Keratinocyte (primary cell): ENCODE data around the gene PLB1. TPM values are rescaled to one million over a fixed set of nuclear protein-coding genes. Genes with fewer than 3 reads are reported as not detected.

Experiments
- DNase-seq: peaks from one replicate; pipeline ENCODE4 v3.0.0-alpha.2; 2011; ENCODE audit warnings: low read depth, missing footprints, low spot score
- FAIRE-seq: peaks from 2 replicates; lab custom pipeline; 2011; peaks lifted over from hg19 to GRCh38; lab: Jason Lieb, UNC
- H2AFZ ChIP-seq: 2 replicates; pipeline ENCODE4 v1.6.0; 2012; ENCODE audit warnings: low read length, control low read depth, inconsistent platforms; ENCODE audit not compliant: control insufficient read depth
- H3K27ac ChIP-seq: 2 replicates; pipeline ENCODE4 v1.5.1; 2011; ENCODE audit warnings: low read length; ENCODE audit not compliant: control insufficient read depth, insufficient read depth
- H3K27me3 ChIP-seq: 3 replicates; pipeline ENCODE4 v1.6.0; 2011; ENCODE audit warnings: low read length; ENCODE audit not compliant: control insufficient read depth, insufficient read depth; ENCODE audit errors: extremely low read depth
- H3K36me3 ChIP-seq, 2 experiments: 2 replicates in 1 of 2; 3 replicates in 1 of 2; pipeline ENCODE4 v1.5.1; 2011; ENCODE audit warnings: low read length in 2 of 2, mild to moderate bottlenecking in 1 of 2; ENCODE audit not compliant: control insufficient read depth in 2 of 2, insufficient read depth in 2 of 2; ENCODE audit errors: extremely low read depth in 1 of 2
- H3K4me1 ChIP-seq: 3 replicates; pipeline ENCODE4 v1.5.1; 2011; ENCODE audit warnings: low read length; ENCODE audit not compliant: control insufficient read depth, insufficient read depth; ENCODE audit errors: extremely low read depth
- H3K4me2 ChIP-seq: 3 replicates; pipeline ENCODE4 v1.6.0; 2011; ENCODE audit warnings: low read depth, low read length; ENCODE audit not compliant: control insufficient read depth, insufficient read depth; ENCODE audit errors: extremely low read depth
- H3K4me3 ChIP-seq, 3 experiments: fragments of 200-600 bp in 1 of 3; sonication (generic) in 1 of 3; 2 replicates in 2 of 3; 3 replicates in 1 of 3; pipeline ENCODE4 v1.5.1; 2011 to 2016; ENCODE audit warnings: low read length in 3 of 3, mild to moderate bottlenecking in 3 of 3, control low read depth in 2 of 3, inconsistent platforms in 1 of 3, low read depth in 1 of 3, mixed read lengths in 1 of 3, mixed run types in 1 of 3, moderate library complexity in 1 of 3; ENCODE audit not compliant: control insufficient read depth in 2 of 3, insufficient read depth in 2 of 3; ENCODE audit errors: extremely low read depth in 1 of 3
- H3K79me2 ChIP-seq: 2 replicates; pipeline ENCODE4 v1.6.0; 2012; ENCODE audit warnings: low read length; ENCODE audit not compliant: control insufficient read depth, insufficient read depth
- H3K9ac ChIP-seq: 3 replicates; pipeline ENCODE4 v1.6.0; 2011; ENCODE audit warnings: low read length; ENCODE audit not compliant: control insufficient read depth, insufficient read depth; ENCODE audit errors: extremely low read depth
- H3K9me1 ChIP-seq: 3 replicates; pipeline ENCODE4 v1.6.0; 2011; ENCODE audit warnings: low read length; ENCODE audit not compliant: control insufficient read depth, insufficient read depth; ENCODE audit errors: extremely low read depth
- H3K9me3 ChIP-seq: 2 replicates; pipeline ENCODE4 v1.5.1; 2012; ENCODE audit warnings: low read depth, low read length; ENCODE audit not compliant: control insufficient read depth
- H4K20me1 ChIP-seq: 3 replicates; pipeline ENCODE4 v1.6.0; 2011; ENCODE audit warnings: low read length; ENCODE audit not compliant: control insufficient read depth, insufficient read depth; ENCODE audit errors: extremely low read depth
- CTCF ChIP-seq, 3 experiments: IDR thresholded peaks in 1 of 3; conservative IDR thresholded peaks in 1 of 3; optimal IDR thresholded peaks in 1 of 3; 2 replicates in 2 of 3; 3 replicates in 1 of 3; pipeline versions ENCODE3 to v1.5.1; 2011; ENCODE audit warnings: low read length in 3 of 3, mild to moderate bottlenecking in 3 of 3, moderate library complexity in 2 of 3, control low read depth in 1 of 3, inconsistent platforms in 1 of 3; ENCODE audit not compliant: insufficient read depth in 2 of 3; ENCODE audit errors: extremely low read depth in 1 of 3
- EZH2 ChIP-seq: IDR thresholded peaks from one replicate; pipeline ENCODE4 v1.6.1; 2012; ENCODE audit warnings: inconsistent platforms, mild to moderate bottlenecking, low read length, moderate library complexity
- dilution Hi-C: fragments of 300-500 bp; cut with MboI; formaldehyde crosslinking; loops from one replicate; pipeline ENCODE4 v1.7.0; 2020; ENCODE audit warnings: low sequenced_read_pairs; ENCODE audit not compliant: extremely low pct_ligation_motif_present
- polyA plus RNA-seq, 5 experiments: library from polyadenylated mRNA; depleted of rRNA in 3 of 5; stranded (reverse) in 3 of 5; stranded (forward) in 1 of 5; unstranded in 1 of 5; fragments of >200 nt; gene quantifications; 1 replicate in 1 of 5; 2 replicates in 3 of 5; 3 replicates in 1 of 5; pipeline versions ENCODE4 v1.2.1 to v1.2.3, GENCODE V29; 2011 to 2012; ENCODE audit warnings: missing spikeins in 2 of 5, low read depth in 1 of 5, low replicate concordance in 1 of 5

PLB1 gene
- polyA plus RNA-seq, 1 donor (not counting 4 experiments of a cell fraction or from before 2014, with no cell fraction given): 6.7 TPM

- dilution Hi-C loops: no loop called here
- Histone ChIP-seq H3K27ac (no peak overlapping the region), H3K4me2 (no peak overlapping the region), H3K9me3 (no peaks in the 10 kb centered on the region), H4K20me1 (no peaks in the 10 kb centered on the region), H3K9ac (no peak overlapping the region), H3K4me3 (no peak overlapping the region), H3K36me3 (no peaks in the 10 kb centered on the region), H3K79me2 (no peaks in the 10 kb centered on the region), H3K4me1 (peaks cover 37% of the 10 kb centered on the region), H2AFZ (no peak overlapping the region), H3K9me1 (no peaks in the 10 kb centered on the region), H3K27me3 (no peaks in the 10 kb centered on the region)
- TF ChIP-seq CTCF (optimal IDR thresholded peaks at IDR 0.05 in 1 of 3, IDR thresholded peaks at IDR 0.05 in 1 of 3, conservative IDR thresholded peaks at IDR 0.05 in 1 of 3; ENCODE audit: extremely low read depth in 1 of 3, insufficient read depth in 2 of 3, low read length in 3 of 3) (no peak), EZH2 (no peak)
- FAIRE-seq (no peak), DNase-seq (no peak)
Observed at GRCh38 chr2:28666496-28667184, 170.8 kb downstream of the PLB1 start.

GRCh38 chr2:28667261-28667660, 171.4 kb downstream of the PLB1 start:
- no peak overlapping the region for H3K27ac ChIP-seq
- H3K4me1 ChIP-seq: peaks cover 31% of the 10 kb centered on the region
- FAIRE-seq (no peak), DNase-seq (no peak)
- H3K79me2 ChIP-seq: no peaks in the 10 kb centered on the region
- H3K4me2 ChIP-seq: no peak overlapping the region
- TF ChIP-seq CTCF (optimal IDR thresholded peaks at IDR 0.05 in 1 of 3, IDR thresholded peaks at IDR 0.05 in 1 of 3, conservative IDR thresholded peaks at IDR 0.05 in 1 of 3; ENCODE audit: extremely low read depth in 1 of 3, insufficient read depth in 2 of 3, low read length in 3 of 3) (no peak), EZH2 (no peak)
- H3K9me3 ChIP-seq: no peaks in the 10 kb centered on the region
- H3K4me3 ChIP-seq: no peak overlapping the region
- no peaks in the 10 kb centered on the region for H3K9me1 ChIP-seq
- H2AFZ ChIP-seq: no peak overlapping the region
- dilution Hi-C loops: no loop called here
- no peak overlapping the region for H3K9ac ChIP-seq
- H4K20me1 ChIP-seq: no peaks in the 10 kb centered on the region
- H3K36me3 ChIP-seq: no peaks in the 10 kb centered on the region
- H3K27me3 ChIP-seq: no peaks in the 10 kb centered on the region
